Raji (cell line): ENCODE measurements around the gene LBR.

Source experiments
- POLR2A ChIP-seq: IDR thresholded peaks from 2 replicates; pipeline ENCODE4 v1.6.1; 2011; ENCODE audit warnings: low read depth, low read length, control low read depth; ENCODE audit not compliant: insufficient read depth

LBR gene

GRCh38 chr1:225422795-225423517 is 4.9 kb downstream of the LBR start:
- TF ChIP-seq POLR2A: no peak

DNA sequence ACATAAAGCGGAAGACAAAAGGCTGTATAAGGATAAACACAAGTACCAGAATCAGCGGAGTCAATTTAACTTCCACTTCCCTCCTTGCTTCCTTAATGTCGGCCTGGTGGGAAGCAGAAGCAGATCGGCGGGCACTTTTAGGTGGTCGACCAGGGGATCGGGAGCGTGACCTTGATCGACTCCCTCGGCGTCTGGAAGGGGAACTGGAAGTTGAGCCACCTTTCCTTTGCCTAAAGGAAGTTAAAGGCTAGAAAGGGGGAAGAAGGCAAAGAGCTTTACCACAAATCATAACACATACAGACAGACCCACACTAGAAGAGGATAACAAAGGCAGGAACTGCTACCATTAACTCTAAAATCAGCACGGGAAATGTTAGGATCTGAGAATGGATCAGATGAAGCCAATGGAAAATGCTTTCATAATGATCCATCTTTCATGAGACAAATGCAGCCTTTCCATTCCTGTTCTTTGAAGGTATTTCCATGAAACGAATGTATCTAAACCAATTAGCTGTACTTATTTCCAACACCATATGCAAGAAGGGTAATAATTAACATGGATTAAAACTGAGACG is 5.7 kb downstream of the LBR start:
- no peak for TF ChIP-seq POLR2A

GRCh38 chr1:225418598-225418997 is 9.2 kb downstream of the LBR start:
- no peak for TF ChIP-seq POLR2A

DNA sequence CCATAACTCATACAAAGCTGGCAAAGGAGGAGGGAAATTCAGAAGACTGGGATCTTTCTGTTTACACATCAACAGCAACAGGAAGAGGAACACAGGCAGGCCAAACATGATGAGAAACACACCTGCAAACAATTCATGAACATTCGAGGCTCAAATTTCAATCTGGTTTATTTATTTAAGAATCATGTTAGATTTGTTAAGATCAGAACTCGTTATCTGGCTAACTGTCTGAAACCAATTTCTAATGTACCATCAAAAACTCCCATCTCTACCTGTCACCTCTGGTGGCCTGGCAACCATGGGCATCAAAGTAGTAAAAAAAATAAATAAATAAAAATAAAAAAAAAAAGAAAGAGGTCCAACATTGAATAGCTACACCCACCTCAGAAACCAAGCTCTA is 9.8 kb downstream of the LBR start:
- TF ChIP-seq POLR2A: no peak

DNA sequence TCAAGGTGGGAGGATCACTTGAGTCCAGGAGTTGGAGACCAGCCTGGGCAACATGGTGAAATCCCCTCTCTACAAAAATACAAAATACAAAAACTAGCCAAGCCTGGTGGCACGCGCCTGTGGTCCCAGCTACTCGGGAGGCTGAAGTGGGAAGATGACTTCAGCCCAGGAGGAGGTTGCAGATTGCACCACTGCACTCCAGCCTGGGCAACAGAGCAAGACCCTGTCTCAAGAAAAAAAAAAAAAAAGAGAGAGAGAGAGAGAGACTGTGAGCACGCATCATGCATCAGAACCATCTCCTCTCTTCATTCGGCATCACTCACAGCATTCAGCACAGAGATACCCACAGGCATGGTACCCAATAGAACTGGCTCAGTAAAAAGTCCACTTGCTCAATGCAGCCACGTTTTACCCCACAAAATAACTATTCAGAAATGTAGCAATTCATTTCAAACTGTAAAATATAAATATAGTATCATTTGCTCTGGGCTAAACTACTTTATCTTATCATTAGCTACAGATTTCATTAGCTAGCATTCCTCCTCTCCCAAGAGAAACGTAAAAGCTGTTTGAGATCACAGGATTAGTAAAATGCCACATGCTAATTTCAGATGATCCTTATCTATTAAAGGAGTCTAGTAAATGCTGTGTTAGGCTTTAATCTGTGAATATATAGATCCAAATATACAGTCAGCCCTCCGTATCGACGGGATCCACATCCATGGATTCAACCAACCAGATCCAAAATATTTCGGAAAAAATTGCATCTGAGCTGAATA is 11.7 kb downstream of the LBR start:
- no peak for TF ChIP-seq POLR2A

GRCh38 chr1:225415307-225415706 is 12.5 kb downstream of the LBR start:
- TF ChIP-seq POLR2A: no peak

GRCh38 chr1:225413708-225414375 is 14.0 kb downstream of the LBR start:
- no peak for TF ChIP-seq POLR2A

GRCh38 chr1:225412803-225413351 is 15.0 kb downstream of the LBR start:
- no peak for TF ChIP-seq POLR2A

DNA sequence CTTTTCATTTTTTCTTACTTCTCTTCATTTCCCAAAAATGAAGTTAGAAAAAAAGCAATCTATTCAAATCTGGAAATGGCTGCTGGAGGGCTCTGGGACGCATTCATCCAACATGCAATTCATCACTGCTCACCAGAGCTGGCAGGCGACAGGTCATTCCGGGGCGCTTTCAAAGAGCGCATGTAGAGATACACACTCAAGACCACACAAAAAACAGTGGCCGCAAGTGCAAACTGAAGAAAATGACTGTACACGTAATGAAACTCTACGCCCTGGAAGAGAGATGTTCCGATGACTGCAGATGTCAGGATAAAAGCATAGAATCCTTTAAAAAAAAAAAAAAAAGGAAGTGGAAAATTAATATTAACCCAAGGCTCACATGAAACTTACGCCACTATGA is 15.5 kb downstream of the LBR start:
- no peak for TF ChIP-seq POLR2A

DNA sequence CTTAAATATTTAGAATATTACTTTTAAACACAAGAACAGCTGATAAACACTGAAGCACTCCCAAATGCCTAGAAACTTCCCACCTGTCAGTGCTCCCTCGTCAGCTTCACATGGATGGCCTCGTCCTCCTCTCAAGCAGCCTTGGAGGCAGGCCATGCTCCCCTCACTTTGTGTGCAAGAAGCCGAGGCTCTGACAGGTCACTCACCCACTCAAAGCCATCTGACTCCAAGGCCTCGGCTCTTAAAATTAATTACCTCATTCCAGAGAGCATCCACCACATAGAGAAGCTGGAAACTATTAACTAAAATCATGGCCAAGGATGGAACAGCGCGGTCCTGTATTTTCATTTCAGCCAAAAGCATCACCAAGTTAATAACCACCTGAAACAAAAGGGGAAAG is 17.8 kb downstream of the LBR start:
- no peak for TF ChIP-seq POLR2A

DNA sequence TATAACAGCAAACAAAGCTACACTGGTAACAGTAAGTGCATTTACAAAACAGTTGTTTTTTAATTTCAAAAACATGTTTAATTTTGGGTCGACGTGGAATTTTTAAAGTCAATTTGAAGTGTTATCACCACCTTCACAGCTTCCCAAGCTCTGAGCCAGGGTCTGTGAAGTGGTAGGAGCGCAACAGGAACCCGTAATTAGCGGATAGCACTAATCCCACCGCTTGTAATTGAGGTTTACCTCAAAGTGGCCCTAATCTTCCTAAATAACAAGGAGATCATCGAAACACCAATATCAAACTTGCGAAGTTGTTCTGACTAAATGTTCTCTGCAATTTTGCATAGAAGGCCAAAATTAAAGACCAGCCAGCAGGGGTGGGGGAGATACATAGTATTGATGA is 18.8 kb downstream of the LBR start:
- TF ChIP-seq POLR2A: no peak

DNA sequence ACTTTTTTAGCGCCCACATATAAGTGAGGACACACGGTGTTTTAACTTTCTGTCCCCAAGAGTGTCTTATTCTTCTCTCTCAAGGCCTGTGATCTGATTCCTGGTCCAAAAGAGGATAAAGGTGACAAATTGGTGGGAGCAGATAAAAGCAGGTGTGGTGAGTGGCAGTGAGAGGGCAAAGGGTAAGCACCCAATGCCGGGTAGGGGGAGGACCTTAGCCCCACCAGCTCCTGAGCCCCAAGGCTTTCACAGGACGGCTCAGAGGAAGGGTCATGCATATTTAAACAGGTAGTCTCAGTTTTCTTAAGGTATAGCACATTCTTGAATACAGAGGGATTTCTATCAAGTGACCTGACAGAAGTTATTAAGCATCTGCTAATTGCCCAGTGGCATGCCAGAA is 19.6 kb downstream of the LBR start:
- TF ChIP-seq POLR2A: no peak

DNA sequence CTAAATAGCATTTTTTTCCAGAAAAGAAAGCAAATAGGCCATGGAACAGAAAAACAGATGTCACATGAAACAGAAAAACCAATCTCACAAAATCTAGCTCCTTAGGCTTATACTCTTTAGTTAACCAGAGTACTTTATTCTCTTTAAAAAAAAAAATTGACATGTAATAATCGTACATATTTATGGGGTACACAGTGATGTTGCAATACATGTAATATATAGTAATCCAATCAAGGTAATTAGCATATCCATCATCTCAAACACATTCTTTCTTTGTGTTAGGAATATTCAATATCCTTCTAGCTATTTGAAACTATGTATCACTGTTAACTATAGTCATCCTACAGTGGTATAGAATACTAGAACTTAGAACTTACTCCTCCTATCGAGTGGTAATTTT is 20.1 kb downstream of the LBR start:
- no peak for TF ChIP-seq POLR2A

- TF ChIP-seq POLR2A: no peak
Measured at GRCh38 chr1:225406976-225407725, 20.7 kb downstream of the LBR start.

GRCh38 chr1:225400968-225401367 is 26.9 kb downstream of the LBR start:
- no peak for TF ChIP-seq POLR2A
